PFSK-1 (cell line): ENCODE results near the gene HIRA.

Experiments
- FOXP2 ChIP-seq: optimal IDR thresholded peaks from 2 replicates; pipeline ENCODE3; 2011; ENCODE audit warnings: borderline replicate concordance, control low read depth, inconsistent platforms; ENCODE audit not compliant: insufficient read depth; ENCODE audit errors: extremely low read length, extremely low read depth
- POLR2AphosphoS5 ChIP-seq: IDR thresholded peaks from 2 replicates; pipeline ENCODE4 v1.6.1; 2012; ENCODE audit warnings: low read depth, mild to moderate bottlenecking, control low read depth, low read length, moderate library complexity
- REST ChIP-seq, 2 experiments: IDR thresholded peaks; 2 replicates each; pipeline versions ENCODE4 v1.6.1 to v1.8.0; 2011 to 2012; ENCODE audit warnings: low read depth in 2 of 2, low read length in 2 of 2, control low read depth in 1 of 2, inconsistent platforms in 1 of 2, mild to moderate bottlenecking in 1 of 2, moderate library complexity in 1 of 2; ENCODE audit not compliant: insufficient read depth in 1 of 2
- SIN3A ChIP-seq: IDR thresholded peaks from 2 replicates; pipeline ENCODE4 v1.6.1; 2012; ENCODE audit warnings: mild to moderate bottlenecking, low read length, moderate library complexity, borderline replicate concordance; ENCODE audit not compliant: insufficient read depth
- TAF1 ChIP-seq: IDR thresholded peaks from 2 replicates; pipeline ENCODE4 v1.6.1; 2012; ENCODE audit warnings: low read length, control low read depth, borderline replicate concordance; ENCODE audit not compliant: insufficient read depth

The HIRA gene

DNA sequence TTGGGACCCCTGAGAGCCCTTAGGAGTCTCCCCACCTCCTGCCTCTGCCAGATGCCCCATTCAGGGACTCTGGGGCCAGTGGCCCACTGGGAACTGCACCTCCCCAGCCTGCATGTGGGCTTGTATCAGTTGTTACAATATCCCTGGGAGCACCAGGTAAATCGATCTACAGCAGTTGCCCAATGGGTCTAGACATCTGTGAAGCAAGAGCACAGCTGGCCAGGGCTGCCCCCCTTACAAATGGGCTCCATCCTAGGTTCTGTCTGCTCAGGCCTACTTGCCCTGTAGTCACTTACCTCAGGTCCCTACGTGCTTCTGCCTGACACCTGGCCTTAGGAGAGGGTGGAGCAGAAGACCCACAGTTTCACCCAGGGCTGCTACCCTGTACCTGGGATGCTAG is 62.7 kb downstream of the HIRA start:
- TF ChIP-seq REST (IDR thresholded peaks at IDR 0.05; ENCODE audit: insufficient read depth in 1 of 2, low read depth in 2 of 2, low read length in 2 of 2) (no peak), SIN3A (no peak), TAF1 (no peak), FOXP2 (no peak), POLR2AphosphoS5 (no peak)

DNA sequence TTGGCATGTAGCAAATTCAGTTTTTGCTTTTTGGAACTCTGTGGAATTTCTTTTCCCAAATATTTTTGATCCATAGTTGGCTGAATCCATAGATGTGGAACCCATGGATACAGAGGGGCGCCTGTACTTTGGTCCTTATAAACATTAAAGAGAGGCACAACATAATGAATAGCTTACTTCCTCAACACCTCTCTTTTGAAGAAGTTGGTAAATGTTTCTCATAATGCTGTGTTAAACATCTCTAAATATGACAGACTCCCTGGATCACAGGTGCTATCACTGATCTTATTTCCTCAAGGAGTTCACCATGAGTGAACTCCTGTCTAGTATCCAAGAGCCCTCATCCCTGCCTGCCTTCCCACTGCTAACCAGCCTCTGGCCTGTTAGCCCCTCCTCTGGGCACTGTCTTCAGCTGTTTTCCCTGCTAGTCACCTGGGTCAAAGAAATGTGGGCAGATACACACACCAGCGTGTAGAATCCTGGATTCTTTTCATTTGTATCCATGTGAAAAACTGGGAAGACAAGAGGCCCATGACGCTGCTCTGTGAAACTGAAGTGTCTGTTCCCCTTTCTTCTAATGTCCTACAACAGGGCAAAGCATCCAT is 63.7 kb downstream of the HIRA start:
- TF ChIP-seq SIN3A (no peak), REST (IDR thresholded peaks at IDR 0.05; ENCODE audit: insufficient read depth in 1 of 2, low read depth in 2 of 2, low read length in 2 of 2) (no peak), TAF1 (no peak), FOXP2 (no peak)

- TF ChIP-seq SIN3A = no peak
- no peak for TF ChIP-seq TAF1
- TF ChIP-seq FOXP2 = no peak
- no peak for TF ChIP-seq REST (IDR thresholded peaks at IDR 0.05; ENCODE audit: insufficient read depth in 1 of 2, low read depth in 2 of 2, low read length in 2 of 2)
- no peak for TF ChIP-seq POLR2AphosphoS5
Observed at GRCh38 chr22:19361501-19362103, 69.9 kb downstream of the HIRA start.

DNA sequence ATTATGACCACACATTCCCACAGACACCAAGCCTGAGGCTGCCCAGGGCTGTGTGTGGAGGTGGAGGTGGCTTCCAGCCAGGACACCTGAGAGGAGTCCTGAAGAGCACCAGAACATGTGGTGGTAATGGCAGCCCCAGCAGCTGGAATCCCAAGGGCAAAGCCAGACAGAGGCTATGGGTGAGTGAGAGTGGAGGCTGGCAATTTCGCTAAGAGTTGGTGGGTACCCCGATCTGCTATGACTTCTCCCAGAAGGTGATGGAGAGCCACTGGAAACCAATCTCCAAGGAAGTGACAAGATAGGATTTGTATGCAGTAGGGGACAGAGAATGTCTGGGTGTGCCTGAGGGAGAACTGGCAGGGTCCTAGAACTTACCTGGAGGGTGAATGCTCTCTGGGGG is 70.7 kb downstream of the HIRA start:
- TF ChIP-seq SIN3A (no peak), POLR2AphosphoS5 (no peak), TAF1 (no peak), REST (IDR thresholded peaks at IDR 0.05; ENCODE audit: insufficient read depth in 1 of 2, low read depth in 2 of 2, low read length in 2 of 2) (no peak), FOXP2 (no peak)

DNA sequence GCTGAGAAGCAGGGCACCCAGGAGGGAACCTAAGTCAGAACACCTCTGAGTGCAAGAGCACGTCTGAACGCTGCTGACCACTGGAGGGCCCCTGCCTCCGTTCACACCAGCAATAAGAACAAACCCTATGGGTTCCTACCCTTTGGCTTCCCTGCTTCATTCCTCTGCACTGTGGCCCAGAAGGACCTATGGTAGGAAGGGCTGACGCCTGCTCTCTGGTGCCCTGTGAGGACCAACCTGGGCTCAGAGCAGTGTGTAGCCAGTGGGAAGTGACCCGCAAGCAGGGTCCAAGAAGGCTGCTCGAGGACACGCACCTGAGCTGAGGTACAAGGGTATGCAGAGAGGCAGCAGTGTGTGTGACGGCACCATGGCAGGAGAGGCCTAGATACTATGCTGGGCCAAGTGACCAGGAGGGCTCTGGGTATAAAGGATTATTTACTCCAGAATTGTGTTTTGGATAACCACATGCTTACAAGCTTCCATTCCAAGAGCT is 71.2 kb downstream of the HIRA start:
- TF ChIP-seq SIN3A (no peak), FOXP2 (no peak), TAF1 (no peak), POLR2AphosphoS5 (no peak), REST (IDR thresholded peaks at IDR 0.05; ENCODE audit: insufficient read depth in 1 of 2, low read depth in 2 of 2, low read length in 2 of 2) (no peak)
